Thyroid gland (tissue), 4 donors: ENCODE data around the gene ARSH. TPM values are rescaled to one million over a fixed set of nuclear protein-coding genes. Genes with fewer than 3 reads are reported as not detected.

Experiments used
- DNase-seq, 2 donors: peaks; one replicate each; pipeline ENCODE4 v3.0.0-alpha.2; 2019
- H3K27ac ChIP-seq, 3 donors: fragments of 200-600 bp; sonication (generic); 1 replicate in 2 of 3; 2 replicates in 1 of 3; pipeline ENCODE4 v1.5.1; 2016 to 2019; ENCODE audit warnings: mild to moderate bottlenecking in 1 of 3, moderate library complexity in 1 of 3
- H3K27me3 ChIP-seq: fragments of 200-600 bp; sonication (generic); one replicate; pipeline ENCODE4 v1.5.1; 2019
- H3K36me3 ChIP-seq, 2 donors: fragments of 200-600 bp; sonication (generic); one replicate each; pipeline ENCODE4 v1.5.1; 2016 to 2019
- H3K4me1 ChIP-seq, 2 donors: fragments of 200-600 bp; sonication (generic); one replicate each; pipeline ENCODE4 v1.5.1; 2017 to 2019
- H3K4me3 ChIP-seq, 3 donors: fragments of 200-600 bp; sonication (generic); replicated peaks in 1 of 3; 1 replicate in 2 of 3; 2 replicates in 1 of 3; pipeline ENCODE4 v1.5.1; 2016; ENCODE audit warnings: mild to moderate bottlenecking in 1 of 3
- H3K9me3 ChIP-seq: fragments of 200-600 bp; sonication (generic); one replicate; pipeline ENCODE4 v1.5.1; 2017
- CTCF ChIP-seq, 6 experiments: fragments of 200-600 bp in 3 of 6; fragments of 450-650 bp in 3 of 6; sonication (generic) in 3 of 6; IDR thresholded peaks; one replicate each; pipeline ENCODE4 v1.5.1; 2016 to 2019; ENCODE audit warnings: antibody characterized with exemption in 6 of 6, mild to moderate bottlenecking in 2 of 6, inconsistent platforms in 1 of 6, moderate library complexity in 1 of 6
- POLR2A ChIP-seq, 2 donors: fragments of 450-650 bp; IDR thresholded peaks; one replicate each; pipeline ENCODE4 v1.6.1; 2017; ENCODE audit warnings: antibody characterized with exemption in 2 of 2, mild to moderate bottlenecking in 2 of 2, moderate library complexity in 1 of 2
- WGBS, 2 donors: methylation state at CpG; one replicate each; pipeline ENCODE4 v1.1.5; 2017; 5-methylcytosine and 5-hydroxymethylcytosine counted together
- intact Hi-C: fragments of 100-400 bp; cut with DNase I; formaldehyde crosslinking; loops from one replicate; pipeline ENCODE4 v1.15.1; 2023
- total RNA-seq, 4 donors: library from RNA; depleted of rRNA; stranded (reverse); fragments of >200 nt; gene quantifications; one replicate each; pipeline ENCODE4 v1.2.3, GENCODE V29; 2016

Gene ARSH
- total RNA-seq, 4 donors from 2014 or later = 0.71 TPM; not detected in 3

- no peak overlapping the region for H3K4me3 ChIP-seq
- H3K27ac ChIP-seq = no peak overlapping the region
- intact Hi-C loops = no loop called here
- H3K4me1 ChIP-seq = no peaks in the 10 kb centered on the region
- no peak for TF ChIP-seq CTCF (IDR thresholded peaks at IDR 0.05)
- TF ChIP-seq POLR2A (IDR thresholded peaks at IDR 0.05) = no peak
- no peaks in the 10 kb centered on the region for H3K9me3 ChIP-seq
- no peak for DNase-seq
- H3K36me3 ChIP-seq = no peaks in the 10 kb centered on the region
- H3K27me3 ChIP-seq = no peaks in the 10 kb centered on the region
These were observed 11.1 kb downstream of the ARSH start for GRCh38 chrX:3017492-3017891.

- H3K27me3 ChIP-seq = no peaks in the 10 kb centered on the region
- no peak overlapping the region for H3K4me3 ChIP-seq
- no peaks in the 10 kb centered on the region for H3K9me3 ChIP-seq
- no peaks in the 10 kb centered on the region for H3K4me1 ChIP-seq
- H3K27ac ChIP-seq = no peak overlapping the region
- no peaks in the 10 kb centered on the region for H3K36me3 ChIP-seq
- 81 to 84% methylated on average over 5 to 8 of the region's 8 CpGs for WGBS, 2 donors
- intact Hi-C loops = no loop called here
- TF ChIP-seq CTCF (IDR thresholded peaks at IDR 0.05) = no peak
- TF ChIP-seq POLR2A (IDR thresholded peaks at IDR 0.05) = no peak
- DNase-seq = no peak
These were observed 17.8 kb downstream of the ARSH start for GRCh38 chrX:3024176-3024575.

- intact Hi-C loops = no loop called here
- H3K27me3 ChIP-seq = no peaks in the 10 kb centered on the region
- TF ChIP-seq POLR2A (IDR thresholded peaks at IDR 0.05) = no peak
- no peak for TF ChIP-seq CTCF (IDR thresholded peaks at IDR 0.05)
- no peaks in the 10 kb centered on the region for H3K4me1 ChIP-seq
- H3K4me3 ChIP-seq = no peak overlapping the region
- no peak overlapping the region for H3K27ac ChIP-seq
- peak; percentile 2 to 8 for DNase-seq
- no peaks in the 10 kb centered on the region for H3K9me3 ChIP-seq
- no peaks in the 10 kb centered on the region for H3K36me3 ChIP-seq
- 49 to 52% methylated on average over 10 of the region's 10 CpGs for WGBS, 2 donors
These were observed 19.9 kb downstream of the ARSH start for GRCh38 chrX:3026074-3026815.

GRCh38 chrX:3029129-3029528, 22.8 kb downstream of the ARSH start:
- intact Hi-C loops = no loop called here
- Histone ChIP-seq H3K36me3 (no peaks in the 10 kb centered on the region), H3K27ac (no peak overlapping the region), H3K4me3 (no peak overlapping the region), H3K27me3 (no peaks in the 10 kb centered on the region), H3K4me1 (no peaks in the 10 kb centered on the region), H3K9me3 (no peaks in the 10 kb centered on the region)
- DNase-seq = no peak
- 85 to 88% methylated on average over 13 of the region's 13 CpGs for WGBS, 2 donors
- TF ChIP-seq POLR2A (IDR thresholded peaks at IDR 0.05) (no peak), CTCF (IDR thresholded peaks at IDR 0.05) (no peak)

GRCh38 chrX:3037218-3037617, 30.9 kb downstream of the ARSH start:
- Histone ChIP-seq H3K9me3 (no peaks in the 10 kb centered on the region), H3K4me3 (no peak overlapping the region), H3K27ac (no peak overlapping the region), H3K36me3 (no peaks in the 10 kb centered on the region), H3K4me1 (no peaks in the 10 kb centered on the region), H3K27me3 (no peaks in the 10 kb centered on the region)
- TF ChIP-seq POLR2A (IDR thresholded peaks at IDR 0.05) (no peak), CTCF (IDR thresholded peaks at IDR 0.05) (no peak)
- DNase-seq = no peak
- WGBS, 2 donors = 96 to 100% methylated on average over 3 of the region's 3 CpGs
- intact Hi-C loops = no loop called here
